ENCODE data around the gene BLOC1S3.

BLOC1S3 gene

GRCh38 chr19:45218911-45219743 lies 40.5 kb downstream of the BLOC1S3 start:
- Histone ChIP-seq H3K4me2 (ENCODE audit: insufficient read depth, low read length) (no peak overlapping the region), H4K20me1 (ENCODE audit: insufficient read depth, low read length) (no peaks in the 10 kb centered on the region), H2AFZ (ENCODE audit: low read depth, low read length) (no peak overlapping the region), H3K27me3 (ENCODE audit: insufficient read depth, low read length, poor library complexity) (peaks cover 3% of the 10 kb centered on the region), H3K9me3 (ENCODE audit: insufficient read depth, low read length, severe bottlenecking) (no peaks in the 10 kb centered on the region), H3K4me1 (ENCODE audit: insufficient read depth, low read length) (no peaks in the 10 kb centered on the region), H3K79me2 (ENCODE audit: insufficient read depth, low read length) (no peaks in the 10 kb centered on the region), H3K4me3 (ENCODE audit: low read depth in 1 of 2, low read length in 2 of 2) (no peak overlapping the region), H3K36me3 (ENCODE audit: insufficient read depth, low read length) (no peaks in the 10 kb centered on the region), H3K9ac (ENCODE audit: low read depth, low read length) (no peak overlapping the region), H3K27ac (ENCODE audit: low read length) (no peak overlapping the region)
- no peak for ATAC-seq (ENCODE audit: insufficient read depth, low read depth)
- TF ChIP-seq CTCF (IDR thresholded peaks at IDR 0.05; ENCODE audit: borderline replicate concordance, extremely low read depth, low read length, poor library complexity, severe bottlenecking) (no peak), EZH2 (IDR thresholded peaks at IDR 0.05; ENCODE audit: borderline replicate concordance, low read depth, low read length, severe bottlenecking) (no peak)
- DNase-seq = no peak

- no peak overlapping the region for H3K9ac ChIP-seq (ENCODE audit: low read depth, low read length)
- no peaks in the 10 kb centered on the region for H3K36me3 ChIP-seq (ENCODE audit: insufficient read depth, low read length)
- H2AFZ ChIP-seq (ENCODE audit: low read depth, low read length) = no peak overlapping the region
- no peak overlapping the region for H3K27ac ChIP-seq (ENCODE audit: low read length)
- TF ChIP-seq EZH2 (IDR thresholded peaks at IDR 0.05; ENCODE audit: borderline replicate concordance, low read depth, low read length, severe bottlenecking) (no peak), CTCF (IDR thresholded peaks at IDR 0.05; ENCODE audit: borderline replicate concordance, extremely low read depth, low read length, poor library complexity, severe bottlenecking) (no peak)
- H3K79me2 ChIP-seq (ENCODE audit: insufficient read depth, low read length) = no peaks in the 10 kb centered on the region
- no peaks in the 10 kb centered on the region for H3K9me3 ChIP-seq (ENCODE audit: insufficient read depth, low read length, severe bottlenecking)
- ATAC-seq (ENCODE audit: insufficient read depth, low read depth) (no peak), DNase-seq (no peak)
- no peak overlapping the region for H3K4me2 ChIP-seq (ENCODE audit: insufficient read depth, low read length)
- H4K20me1 ChIP-seq (ENCODE audit: insufficient read depth, low read length) = no peaks in the 10 kb centered on the region
- H3K4me3 ChIP-seq (ENCODE audit: low read depth in 1 of 2, low read length in 2 of 2) = no peak overlapping the region
- peaks cover 3% of the 10 kb centered on the region for H3K27me3 ChIP-seq (ENCODE audit: insufficient read depth, low read length, poor library complexity)
- H3K4me1 ChIP-seq (ENCODE audit: insufficient read depth, low read length) = no peaks in the 10 kb centered on the region
Measured at GRCh38 chr19:45222724-45223123, 44.1 kb downstream of the BLOC1S3 start.

- Histone ChIP-seq H3K9ac (ENCODE audit: low read depth, low read length) (no peak overlapping the region), H3K9me3 (ENCODE audit: insufficient read depth, low read length, severe bottlenecking) (no peaks in the 10 kb centered on the region), H2AFZ (ENCODE audit: low read depth, low read length) (no peak overlapping the region), H3K4me2 (ENCODE audit: insufficient read depth, low read length) (no peak overlapping the region), H3K79me2 (ENCODE audit: insufficient read depth, low read length) (no peaks in the 10 kb centered on the region), H3K4me1 (ENCODE audit: insufficient read depth, low read length) (no peaks in the 10 kb centered on the region), H3K27ac (ENCODE audit: low read length) (no peak overlapping the region), H3K4me3 (ENCODE audit: low read depth in 1 of 2, low read length in 2 of 2) (no peak overlapping the region), H3K36me3 (ENCODE audit: insufficient read depth, low read length) (no peaks in the 10 kb centered on the region), H4K20me1 (ENCODE audit: insufficient read depth, low read length) (no peaks in the 10 kb centered on the region), H3K27me3 (ENCODE audit: insufficient read depth, low read length, poor library complexity) (peaks cover 3% of the 10 kb centered on the region)
- ATAC-seq (ENCODE audit: insufficient read depth, low read depth) (no peak), DNase-seq (no peak)
- TF ChIP-seq EZH2 (IDR thresholded peaks at IDR 0.05; ENCODE audit: borderline replicate concordance, low read depth, low read length, severe bottlenecking) = no peak
- no peak for TF ChIP-seq CTCF (IDR thresholded peaks at IDR 0.05; ENCODE audit: borderline replicate concordance, extremely low read depth, low read length, poor library complexity, severe bottlenecking)
Measured at GRCh38 chr19:45223879-45224278, 45.3 kb downstream of the BLOC1S3 start.

All from DND-41 (cell line).